ENCODE data around the gene HIPK2.

Gene HIPK2

GRCh38 chr7:139735466-139735865, 42.3 kb downstream of the HIPK2 start:
- DNase-seq (ENCODE audit: low read depth): no peak

GRCh38 chr7:139734395-139734794, 43.4 kb downstream of the HIPK2 start:
- DNase-seq (ENCODE audit: low read depth): no peak

GRCh38 chr7:139733751-139734150, 44.0 kb downstream of the HIPK2 start:
- DNase-seq (ENCODE audit: low read depth): no peak

- DNase-seq (ENCODE audit: low read depth): no peak
Observed at GRCh38 chr7:139732471-139733167, 45.2 kb downstream of the HIPK2 start.

- DNase-seq (ENCODE audit: low read depth): peak; percentile 70
Observed at GRCh38 chr7:139731802-139732470, 45.9 kb downstream of the HIPK2 start.

- DNase-seq (ENCODE audit: low read depth): no peak
Observed at GRCh38 chr7:139730746-139731612, 46.8 kb downstream of the HIPK2 start.

GRCh38 chr7:139728203-139728602, 49.6 kb downstream of the HIPK2 start:
- no peak for DNase-seq (ENCODE audit: low read depth)

GRCh38 chr7:139727151-139727705, 50.6 kb downstream of the HIPK2 start:
- DNase-seq (ENCODE audit: low read depth): no peak

GRCh38 chr7:139726485-139726869, 51.3 kb downstream of the HIPK2 start:
- no peak for DNase-seq (ENCODE audit: low read depth)

- DNase-seq (ENCODE audit: low read depth): no peak
Observed at GRCh38 chr7:139725858-139726484, 51.8 kb downstream of the HIPK2 start.

- no peak for DNase-seq (ENCODE audit: low read depth)
Observed at GRCh38 chr7:139725077-139725476, 52.7 kb downstream of the HIPK2 start.

GRCh38 chr7:139722604-139723003, 55.2 kb downstream of the HIPK2 start:
- DNase-seq (ENCODE audit: low read depth): no peak

GRCh38 chr7:139721821-139722220, 56.0 kb downstream of the HIPK2 start:
- no peak for DNase-seq (ENCODE audit: low read depth)

- no peak for DNase-seq (ENCODE audit: low read depth)
Observed at GRCh38 chr7:139721417-139721816, 56.4 kb downstream of the HIPK2 start.

GRCh38 chr7:139720705-139721231, 57.0 kb downstream of the HIPK2 start:
- DNase-seq (ENCODE audit: low read depth): no peak

GRCh38 chr7:139720186-139720585, 57.6 kb downstream of the HIPK2 start:
- DNase-seq (ENCODE audit: low read depth): no peak

- DNase-seq (ENCODE audit: low read depth): no peak
Observed at GRCh38 chr7:139718859-139719258, 58.9 kb downstream of the HIPK2 start.

- DNase-seq (ENCODE audit: low read depth): no peak
Observed at GRCh38 chr7:139718141-139718540, 59.7 kb downstream of the HIPK2 start.

GRCh38 chr7:139716156-139716942, 61.4 kb downstream of the HIPK2 start:
- no peak for DNase-seq (ENCODE audit: low read depth)

- DNase-seq (ENCODE audit: low read depth): no peak
Observed at GRCh38 chr7:139715194-139715815, 62.5 kb downstream of the HIPK2 start.
